Smooth muscle cell (in vitro differentiated cells): ENCODE data around the gene PLCH1. TPM values are rescaled to one million over a fixed set of nuclear protein-coding genes. Genes with fewer than 3 reads are reported as not detected.

ENCODE experiments used
- DNase-seq: peaks from one replicate; lab custom pipeline; 2025; ENCODE audit not compliant: unreplicated experiment; lab: John Stamatoyannopoulos, UW
- H2AFZ ChIP-seq: fragments of 200-600 bp; sonication (generic); 2 replicates; pipeline ENCODE4 v1.6.0; 2016; ENCODE audit warnings: antibody characterized with exemption, low read depth, mild to moderate bottlenecking
- H3F3A ChIP-seq: fragments of 200-600 bp; sonication (generic); 2 replicates; pipeline ENCODE4 v1.6.0; 2017; ENCODE audit warnings: antibody characterized with exemption, low read depth
- H3K27ac ChIP-seq: fragments of 200-600 bp; sonication (generic); 2 replicates; pipeline ENCODE4 v1.5.1; 2016; ENCODE audit warnings: low read depth, mild to moderate bottlenecking
- H3K27me3 ChIP-seq: fragments of 200-600 bp; sonication (generic); 2 replicates; pipeline ENCODE4 v1.6.1; 2016; ENCODE audit warnings: low read depth, mild to moderate bottlenecking
- H3K36me3 ChIP-seq: fragments of 200-600 bp; sonication (generic); 2 replicates; pipeline ENCODE4 v1.5.1; 2016; ENCODE audit warnings: low read depth
- H3K4me1 ChIP-seq: fragments of 200-600 bp; sonication (generic); 2 replicates; pipeline ENCODE4 v1.5.1; 2016; ENCODE audit warnings: low read depth
- H3K4me2 ChIP-seq: fragments of 200-600 bp; sonication (generic); 2 replicates; pipeline ENCODE4 v1.6.0; 2016; ENCODE audit warnings: mild to moderate bottlenecking
- H3K4me3 ChIP-seq: fragments of 200-600 bp; sonication (generic); 2 replicates; pipeline ENCODE4 v1.5.1; 2016; ENCODE audit warnings: mild to moderate bottlenecking
- H3K79me2 ChIP-seq: fragments of 200-600 bp; sonication (generic); 2 replicates; pipeline ENCODE4 v1.6.0; 2016; ENCODE audit warnings: low read depth, mild to moderate bottlenecking
- H3K9ac ChIP-seq: fragments of 200-600 bp; sonication (generic); 2 replicates; pipeline ENCODE4 v1.6.0; 2016; ENCODE audit warnings: low read depth
- H3K9me3 ChIP-seq: fragments of 200-600 bp; sonication (generic); replicated peaks from 2 replicates; pipeline ENCODE4 v1.5.1; 2016; ENCODE audit warnings: low read depth
- H4K20me1 ChIP-seq: fragments of 200-600 bp; sonication (generic); 2 replicates; pipeline ENCODE4 v1.6.0; 2016; ENCODE audit warnings: low read depth
- WGBS: methylation state at CpG from one replicate; pipeline ENCODE4 v1.1.7; 2016; ENCODE audit warnings: low lambda C conversion rate; 5-methylcytosine and 5-hydroxymethylcytosine counted together
- polyA plus RNA-seq: library from polyadenylated mRNA; unstranded; fragments of >200 nt; fragmentation: Nextera tagmentation; extraction: Ambion mirVana; gene quantifications from 2 replicates; pipeline ENCODE4 v1.2.1, GENCODE V29; 2016
- total RNA-seq: library from RNA; depleted of rRNA; stranded (reverse); fragments of >200 nt; gene quantifications from 2 replicates; pipeline ENCODE4 v1.2.3, GENCODE V29; 2014
- TF ChIP-seq, protein P1 (sequence below): fragments of 200-600 bp; sonication (generic); IDR thresholded peaks from 2 replicates; pipeline ENCODE4 v1.5.1; 2017; ENCODE audit warnings: borderline replicate concordance, mild to moderate bottlenecking, antibody characterized with exemption; ENCODE audit not compliant: insufficient read depth, poor library complexity, severe bottlenecking

Gene PLCH1
- total and polyA plus RNA-seq, 2 experiments from 2014 or later: 0.36 TPM; not detected in 1

GRCh38 chr3:155423526-155424322 lies 321.1 kb downstream of the PLCH1 start:
- no peaks in the 10 kb centered on the region for H4K20me1 ChIP-seq
- H3K79me2 ChIP-seq: no peaks in the 10 kb centered on the region
- no peak overlapping the region for H2AFZ ChIP-seq
- no peak overlapping the region for H3K9ac ChIP-seq
- peaks cover 6% of the 10 kb centered on the region for H3K4me1 ChIP-seq
- TF ChIP-seq, protein P1, sequence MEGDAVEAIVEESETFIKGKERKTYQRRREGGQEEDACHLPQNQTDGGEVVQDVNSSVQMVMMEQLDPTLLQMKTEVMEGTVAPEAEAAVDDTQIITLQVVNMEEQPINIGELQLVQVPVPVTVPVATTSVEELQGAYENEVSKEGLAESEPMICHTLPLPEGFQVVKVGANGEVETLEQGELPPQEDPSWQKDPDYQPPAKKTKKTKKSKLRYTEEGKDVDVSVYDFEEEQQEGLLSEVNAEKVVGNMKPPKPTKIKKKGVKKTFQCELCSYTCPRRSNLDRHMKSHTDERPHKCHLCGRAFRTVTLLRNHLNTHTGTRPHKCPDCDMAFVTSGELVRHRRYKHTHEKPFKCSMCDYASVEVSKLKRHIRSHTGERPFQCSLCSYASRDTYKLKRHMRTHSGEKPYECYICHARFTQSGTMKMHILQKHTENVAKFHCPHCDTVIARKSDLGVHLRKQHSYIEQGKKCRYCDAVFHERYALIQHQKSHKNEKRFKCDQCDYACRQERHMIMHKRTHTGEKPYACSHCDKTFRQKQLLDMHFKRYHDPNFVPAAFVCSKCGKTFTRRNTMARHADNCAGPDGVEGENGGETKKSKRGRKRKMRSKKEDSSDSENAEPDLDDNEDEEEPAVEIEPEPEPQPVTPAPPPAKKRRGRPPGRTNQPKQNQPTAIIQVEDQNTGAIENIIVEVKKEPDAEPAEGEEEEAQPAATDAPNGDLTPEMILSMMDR: no peak
- H3F3A ChIP-seq: no peaks in the 10 kb centered on the region
- H3K4me2 ChIP-seq: no peak overlapping the region
- 59% methylated on average over 6 of the region's 6 CpGs for WGBS
- H3K27me3 ChIP-seq: no peaks in the 10 kb centered on the region
- no peaks in the 10 kb centered on the region for H3K9me3 ChIP-seq
- no peak for DNase-seq
- no peaks in the 10 kb centered on the region for H3K36me3 ChIP-seq
- no peak overlapping the region for H3K4me3 ChIP-seq
- H3K27ac ChIP-seq: no peak overlapping the region

- WGBS: 94% methylated on average over 1 of the region's 1 CpG
- TF ChIP-seq, protein P1: no peak
These were observed 323.9 kb downstream of the PLCH1 start for GRCh38 chr3:155420881-155421486.

DNA sequence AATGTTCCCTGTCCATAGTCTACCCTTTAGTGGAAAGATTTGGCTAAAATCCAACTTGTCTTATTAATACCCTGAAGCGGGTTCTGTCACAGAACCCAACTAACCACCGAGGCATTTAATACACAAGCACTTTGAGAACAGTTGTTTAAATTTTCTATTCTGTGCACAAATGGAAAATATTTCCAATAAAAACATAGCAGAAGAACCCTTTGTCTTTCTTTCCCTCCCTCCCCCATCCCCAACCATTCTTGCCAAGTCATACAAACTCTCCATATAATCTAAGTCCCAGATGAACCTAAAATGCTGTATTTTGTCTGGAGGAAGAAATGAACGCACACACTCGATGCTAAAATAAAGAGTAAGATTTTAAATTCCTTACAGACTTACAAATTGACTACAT lies 324.5 kb downstream of the PLCH1 start:
- WGBS: 87% methylated on average over 4 of the region's 4 CpGs
- H3K4me3 ChIP-seq: no peak overlapping the region
- H4K20me1 ChIP-seq: no peaks in the 10 kb centered on the region
- no peak overlapping the region for H3K4me2 ChIP-seq
- no peaks in the 10 kb centered on the region for H3K4me1 ChIP-seq
- no peak overlapping the region for H2AFZ ChIP-seq
- DNase-seq: no peak
- H3K9me3 ChIP-seq: no peaks in the 10 kb centered on the region
- no peaks in the 10 kb centered on the region for H3K36me3 ChIP-seq
- H3K9ac ChIP-seq: no peak overlapping the region
- no peaks in the 10 kb centered on the region for H3K27me3 ChIP-seq
- no peak overlapping the region for H3K27ac ChIP-seq
- TF ChIP-seq, protein P1: no peak
- H3F3A ChIP-seq: no peaks in the 10 kb centered on the region
- no peaks in the 10 kb centered on the region for H3K79me2 ChIP-seq

More at GRCh38 chr3:155420881-155421486, 323.9 kb downstream of the PLCH1 start:
- Histone ChIP-seq H3K9ac (no peak overlapping the region), H3K9me3 (no peaks in the 10 kb centered on the region), H3K27ac (no peak overlapping the region), H3K4me2 (no peak overlapping the region), H2AFZ (no peak overlapping the region), H4K20me1 (no peaks in the 10 kb centered on the region), H3F3A (no peaks in the 10 kb centered on the region), H3K4me3 (no peak overlapping the region), H3K79me2 (no peaks in the 10 kb centered on the region), H3K27me3 (no peaks in the 10 kb centered on the region), H3K4me1 (no peaks in the 10 kb centered on the region), H3K36me3 (no peaks in the 10 kb centered on the region)
- no peak for DNase-seq

- no peak for DNase-seq
- TF ChIP-seq, protein P1: no peak
- no peak overlapping the region for H3K4me2 ChIP-seq
These were observed 326.5 kb downstream of the PLCH1 start for GRCh38 chr3:155418407-155418806.

More at GRCh38 chr3:155418407-155418806, 326.5 kb downstream of the PLCH1 start:
- Histone ChIP-seq H3K79me2 (no peaks in the 10 kb centered on the region), H3K4me3 (no peak overlapping the region), H4K20me1 (no peaks in the 10 kb centered on the region), H3K27ac (no peak overlapping the region), H2AFZ (no peak overlapping the region), H3K9ac (no peak overlapping the region), H3K27me3 (no peaks in the 10 kb centered on the region), H3K36me3 (no peaks in the 10 kb centered on the region), H3F3A (no peaks in the 10 kb centered on the region), H3K4me1 (no peaks in the 10 kb centered on the region), H3K9me3 (no peaks in the 10 kb centered on the region)
- WGBS: 24% methylated on average over 2 of the region's 2 CpGs
